ENCODE measurements around the gene C6orf52.

C6orf52 gene

DNA sequence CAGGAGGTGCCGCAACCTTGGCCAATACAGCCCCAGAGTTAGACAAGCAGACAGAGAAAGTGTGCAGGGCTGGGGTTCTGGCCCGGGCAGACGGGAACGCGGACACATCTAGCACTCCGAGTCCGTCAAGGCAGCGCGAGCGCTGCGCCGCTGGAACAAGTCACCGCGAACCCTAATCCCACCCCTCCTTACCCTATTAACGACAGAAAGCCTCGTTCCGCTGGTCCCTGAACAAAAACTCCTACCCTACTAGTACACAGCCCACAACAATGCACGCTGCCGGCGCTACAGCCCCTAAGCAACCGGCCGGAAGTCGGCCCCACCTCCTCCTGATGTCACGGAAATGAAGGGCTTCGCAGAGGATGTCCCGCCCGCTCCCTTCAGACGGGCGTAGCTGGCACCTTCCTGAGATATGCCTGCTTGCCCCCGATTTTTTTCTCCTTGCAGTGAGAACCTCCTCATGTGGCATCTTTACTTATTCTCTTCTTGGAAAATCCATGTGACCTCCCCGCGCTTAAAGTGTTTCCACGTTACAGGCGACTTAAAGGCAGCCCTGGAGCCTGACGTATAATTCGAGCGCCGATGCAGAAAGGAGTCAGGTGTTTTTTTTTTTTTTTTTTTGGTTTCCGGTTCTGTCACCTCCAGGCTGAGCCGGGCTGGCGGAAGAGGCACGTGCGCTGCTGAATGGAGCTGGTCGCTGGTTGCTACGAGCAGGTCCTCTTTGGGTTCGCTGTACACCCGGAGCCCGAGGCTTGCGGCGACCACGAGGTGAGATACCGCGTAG lies at the start of gene C6orf52, which contains the start of gene PAK1IP1 (continued):
- TF ChIP-seq, protein P1, sequence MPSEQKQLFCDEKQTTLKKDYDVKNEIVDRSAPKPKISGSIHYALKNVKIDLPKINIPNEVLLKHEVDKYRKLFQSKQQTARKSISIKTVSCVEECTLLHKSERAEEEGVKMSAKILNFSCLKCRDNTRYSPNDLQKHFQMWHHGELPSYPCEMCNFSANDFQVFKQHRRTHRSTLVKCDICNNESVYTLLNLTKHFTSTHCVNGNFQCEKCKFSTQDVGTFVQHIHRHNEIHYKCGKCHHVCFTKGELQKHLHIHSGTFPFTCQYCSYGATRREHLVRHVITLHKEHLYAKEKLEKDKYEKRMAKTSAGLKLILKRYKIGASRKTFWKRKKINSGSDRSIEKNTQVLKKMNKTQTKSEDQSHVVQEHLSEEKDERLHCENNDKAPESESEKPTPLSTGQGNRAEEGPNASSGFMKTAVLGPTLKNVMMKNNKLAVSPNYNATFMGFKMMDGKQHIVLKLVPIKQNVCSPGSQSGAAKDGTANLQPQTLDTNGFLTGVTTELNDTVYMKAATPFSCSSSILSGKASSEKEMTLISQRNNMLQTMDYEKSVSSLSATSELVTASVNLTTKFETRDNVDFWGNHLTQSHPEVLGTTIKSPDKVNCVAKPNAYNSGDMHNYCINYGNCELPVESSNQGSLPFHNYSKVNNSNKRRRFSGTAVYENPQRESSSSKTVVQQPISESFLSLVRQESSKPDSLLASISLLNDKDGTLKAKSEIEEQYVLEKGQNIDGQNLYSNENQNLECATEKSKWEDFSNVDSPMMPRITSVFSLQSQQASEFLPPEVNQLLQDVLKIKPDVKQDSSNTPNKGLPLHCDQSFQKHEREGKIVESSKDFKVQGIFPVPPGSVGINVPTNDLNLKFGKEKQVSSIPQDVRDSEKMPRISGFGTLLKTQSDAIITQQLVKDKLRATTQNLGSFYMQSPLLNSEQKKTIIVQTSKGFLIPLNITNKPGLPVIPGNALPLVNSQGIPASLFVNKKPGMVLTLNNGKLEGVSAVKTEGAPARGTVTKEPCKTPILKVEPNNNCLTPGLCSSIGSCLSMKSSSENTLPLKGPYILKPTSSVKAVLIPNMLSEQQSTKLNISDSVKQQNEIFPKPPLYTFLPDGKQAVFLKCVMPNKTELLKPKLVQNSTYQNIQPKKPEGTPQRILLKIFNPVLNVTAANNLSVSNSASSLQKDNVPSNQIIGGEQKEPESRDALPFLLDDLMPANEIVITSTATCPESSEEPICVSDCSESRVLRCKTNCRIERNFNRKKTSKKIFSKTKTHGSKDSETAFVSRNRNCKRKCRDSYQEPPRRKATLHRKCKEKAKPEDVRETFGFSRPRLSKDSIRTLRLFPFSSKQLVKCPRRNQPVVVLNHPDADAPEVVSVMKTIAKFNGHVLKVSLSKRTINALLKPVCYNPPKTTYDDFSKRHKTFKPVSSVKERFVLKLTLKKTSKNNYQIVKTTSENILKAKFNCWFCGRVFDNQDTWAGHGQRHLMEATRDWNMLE (tag by site-specific recombination; conservative IDR thresholded peaks at IDR 0.05; ENCODE audit: low read depth): peak; percentile 93
- TF ChIP-seq ZNF274 (IDR thresholded peaks at IDR 0.05; ENCODE audit: low read length): no peak
- no peak for TF ChIP-seq ZNF274 (tag by site-specific recombination; IDR thresholded peaks at IDR 0.05; ENCODE audit: borderline replicate concordance)
- TF ChIP-seq ZNF488 (tag by site-specific recombination; IDR thresholded peaks at IDR 0.05): no peak
- TF ChIP-seq ZBTB48 (tag by site-specific recombination; IDR thresholded peaks at IDR 0.05): peak; percentile 100
- peak; percentile 86 for TF ChIP-seq ZNF692 (tag by site-specific recombination; IDR thresholded peaks at IDR 0.05)
- TF ChIP-seq, protein P2, sequence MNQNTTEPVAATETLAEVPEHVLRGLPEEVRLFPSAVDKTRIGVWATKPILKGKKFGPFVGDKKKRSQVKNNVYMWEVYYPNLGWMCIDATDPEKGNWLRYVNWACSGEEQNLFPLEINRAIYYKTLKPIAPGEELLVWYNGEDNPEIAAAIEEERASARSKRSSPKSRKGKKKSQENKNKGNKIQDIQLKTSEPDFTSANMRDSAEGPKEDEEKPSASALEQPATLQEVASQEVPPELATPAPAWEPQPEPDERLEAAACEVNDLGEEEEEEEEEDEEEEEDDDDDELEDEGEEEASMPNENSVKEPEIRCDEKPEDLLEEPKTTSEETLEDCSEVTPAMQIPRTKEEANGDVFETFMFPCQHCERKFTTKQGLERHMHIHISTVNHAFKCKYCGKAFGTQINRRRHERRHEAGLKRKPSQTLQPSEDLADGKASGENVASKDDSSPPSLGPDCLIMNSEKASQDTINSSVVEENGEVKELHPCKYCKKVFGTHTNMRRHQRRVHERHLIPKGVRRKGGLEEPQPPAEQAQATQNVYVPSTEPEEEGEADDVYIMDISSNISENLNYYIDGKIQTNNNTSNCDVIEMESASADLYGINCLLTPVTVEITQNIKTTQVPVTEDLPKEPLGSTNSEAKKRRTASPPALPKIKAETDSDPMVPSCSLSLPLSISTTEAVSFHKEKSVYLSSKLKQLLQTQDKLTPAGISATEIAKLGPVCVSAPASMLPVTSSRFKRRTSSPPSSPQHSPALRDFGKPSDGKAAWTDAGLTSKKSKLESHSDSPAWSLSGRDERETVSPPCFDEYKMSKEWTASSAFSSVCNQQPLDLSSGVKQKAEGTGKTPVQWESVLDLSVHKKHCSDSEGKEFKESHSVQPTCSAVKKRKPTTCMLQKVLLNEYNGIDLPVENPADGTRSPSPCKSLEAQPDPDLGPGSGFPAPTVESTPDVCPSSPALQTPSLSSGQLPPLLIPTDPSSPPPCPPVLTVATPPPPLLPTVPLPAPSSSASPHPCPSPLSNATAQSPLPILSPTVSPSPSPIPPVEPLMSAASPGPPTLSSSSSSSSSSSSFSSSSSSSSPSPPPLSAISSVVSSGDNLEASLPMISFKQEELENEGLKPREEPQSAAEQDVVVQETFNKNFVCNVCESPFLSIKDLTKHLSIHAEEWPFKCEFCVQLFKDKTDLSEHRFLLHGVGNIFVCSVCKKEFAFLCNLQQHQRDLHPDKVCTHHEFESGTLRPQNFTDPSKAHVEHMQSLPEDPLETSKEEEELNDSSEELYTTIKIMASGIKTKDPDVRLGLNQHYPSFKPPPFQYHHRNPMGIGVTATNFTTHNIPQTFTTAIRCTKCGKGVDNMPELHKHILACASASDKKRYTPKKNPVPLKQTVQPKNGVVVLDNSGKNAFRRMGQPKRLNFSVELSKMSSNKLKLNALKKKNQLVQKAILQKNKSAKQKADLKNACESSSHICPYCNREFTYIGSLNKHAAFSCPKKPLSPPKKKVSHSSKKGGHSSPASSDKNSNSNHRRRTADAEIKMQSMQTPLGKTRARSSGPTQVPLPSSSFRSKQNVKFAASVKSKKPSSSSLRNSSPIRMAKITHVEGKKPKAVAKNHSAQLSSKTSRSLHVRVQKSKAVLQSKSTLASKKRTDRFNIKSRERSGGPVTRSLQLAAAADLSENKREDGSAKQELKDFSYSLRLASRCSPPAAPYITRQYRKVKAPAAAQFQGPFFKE (tag by site-specific recombination; IDR thresholded peaks at IDR 0.05; ENCODE audit: borderline replicate concordance): no peak
- no peak for TF ChIP-seq ZNF701 (tag by site-specific recombination; IDR thresholded peaks at IDR 0.05)
- TF ChIP-seq ZNF48 (tag by site-specific recombination; IDR thresholded peaks at IDR 0.05): no peak
- TF ChIP-seq, protein P3, sequence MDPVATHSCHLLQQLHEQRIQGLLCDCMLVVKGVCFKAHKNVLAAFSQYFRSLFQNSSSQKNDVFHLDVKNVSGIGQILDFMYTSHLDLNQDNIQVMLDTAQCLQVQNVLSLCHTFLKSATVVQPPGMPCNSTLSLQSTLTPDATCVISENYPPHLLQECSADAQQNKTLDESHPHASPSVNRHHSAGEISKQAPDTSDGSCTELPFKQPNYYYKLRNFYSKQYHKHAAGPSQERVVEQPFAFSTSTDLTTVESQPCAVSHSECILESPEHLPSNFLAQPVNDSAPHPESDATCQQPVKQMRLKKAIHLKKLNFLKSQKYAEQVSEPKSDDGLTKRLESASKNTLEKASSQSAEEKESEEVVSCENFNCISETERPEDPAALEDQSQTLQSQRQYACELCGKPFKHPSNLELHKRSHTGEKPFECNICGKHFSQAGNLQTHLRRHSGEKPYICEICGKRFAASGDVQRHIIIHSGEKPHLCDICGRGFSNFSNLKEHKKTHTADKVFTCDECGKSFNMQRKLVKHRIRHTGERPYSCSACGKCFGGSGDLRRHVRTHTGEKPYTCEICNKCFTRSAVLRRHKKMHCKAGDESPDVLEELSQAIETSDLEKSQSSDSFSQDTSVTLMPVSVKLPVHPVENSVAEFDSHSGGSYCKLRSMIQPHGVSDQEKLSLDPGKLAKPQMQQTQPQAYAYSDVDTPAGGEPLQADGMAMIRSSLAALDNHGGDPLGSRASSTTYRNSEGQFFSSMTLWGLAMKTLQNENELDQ (tag by site-specific recombination; IDR thresholded peaks at IDR 0.05; ENCODE audit: low read depth): no peak
- no peak for TF ChIP-seq ZNF140 (tag by site-specific recombination; IDR thresholded peaks at IDR 0.05)
- TF ChIP-seq ZBTB7A (tag by site-specific recombination; IDR thresholded peaks at IDR 0.05; ENCODE audit: low read depth): no peak
- no peak for TF ChIP-seq ZNF549 (tag by site-specific recombination; IDR thresholded peaks at IDR 0.05)
- TF ChIP-seq ZNF529 (tag by site-specific recombination; IDR thresholded peaks at IDR 0.05; ENCODE audit: insufficient replicate concordance): no peak
- no peak for TF ChIP-seq ZNF473 (tag by site-specific recombination; IDR thresholded peaks at IDR 0.05)
- no peak for TF ChIP-seq ZNF211 (tag by site-specific recombination; IDR thresholded peaks at IDR 0.05; ENCODE audit: low read depth)
- TF ChIP-seq KLF1 (tag by site-specific recombination; IDR thresholded peaks at IDR 0.05): peak; percentile 59
- no peak for TF ChIP-seq ZNF677 (tag by site-specific recombination; IDR thresholded peaks at IDR 0.05)
- TF ChIP-seq, protein P4, sequence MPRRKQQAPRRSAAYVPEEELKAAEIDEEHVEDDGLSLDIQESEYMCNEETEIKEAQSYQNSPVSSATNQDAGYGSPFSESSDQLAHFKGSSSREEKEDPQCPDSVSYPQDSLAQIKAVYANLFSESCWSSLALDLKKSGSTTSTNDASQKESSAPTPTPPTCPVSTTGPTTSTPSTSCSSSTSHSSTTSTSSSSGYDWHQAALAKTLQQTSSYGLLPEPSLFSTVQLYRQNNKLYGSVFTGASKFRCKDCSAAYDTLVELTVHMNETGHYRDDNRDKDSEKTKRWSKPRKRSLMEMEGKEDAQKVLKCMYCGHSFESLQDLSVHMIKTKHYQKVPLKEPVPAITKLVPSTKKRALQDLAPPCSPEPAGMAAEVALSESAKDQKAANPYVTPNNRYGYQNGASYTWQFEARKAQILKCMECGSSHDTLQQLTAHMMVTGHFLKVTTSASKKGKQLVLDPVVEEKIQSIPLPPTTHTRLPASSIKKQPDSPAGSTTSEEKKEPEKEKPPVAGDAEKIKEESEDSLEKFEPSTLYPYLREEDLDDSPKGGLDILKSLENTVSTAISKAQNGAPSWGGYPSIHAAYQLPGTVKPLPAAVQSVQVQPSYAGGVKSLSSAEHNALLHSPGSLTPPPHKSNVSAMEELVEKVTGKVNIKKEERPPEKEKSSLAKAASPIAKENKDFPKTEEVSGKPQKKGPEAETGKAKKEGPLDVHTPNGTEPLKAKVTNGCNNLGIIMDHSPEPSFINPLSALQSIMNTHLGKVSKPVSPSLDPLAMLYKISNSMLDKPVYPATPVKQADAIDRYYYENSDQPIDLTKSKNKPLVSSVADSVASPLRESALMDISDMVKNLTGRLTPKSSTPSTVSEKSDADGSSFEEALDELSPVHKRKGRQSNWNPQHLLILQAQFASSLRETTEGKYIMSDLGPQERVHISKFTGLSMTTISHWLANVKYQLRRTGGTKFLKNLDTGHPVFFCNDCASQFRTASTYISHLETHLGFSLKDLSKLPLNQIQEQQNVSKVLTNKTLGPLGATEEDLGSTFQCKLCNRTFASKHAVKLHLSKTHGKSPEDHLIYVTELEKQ (tag by site-specific recombination; IDR thresholded peaks at IDR 0.05; ENCODE audit: borderline replicate concordance): no peak
